ENCODE data around the gene CDX2. TPM values are rescaled to one million over a fixed set of nuclear protein-coding genes. Genes with fewer than 3 reads are reported as not detected.

Gene CDX2
- total RNA-seq, 1 experiment from 2014 or later = 5.1 TPM

DNA sequence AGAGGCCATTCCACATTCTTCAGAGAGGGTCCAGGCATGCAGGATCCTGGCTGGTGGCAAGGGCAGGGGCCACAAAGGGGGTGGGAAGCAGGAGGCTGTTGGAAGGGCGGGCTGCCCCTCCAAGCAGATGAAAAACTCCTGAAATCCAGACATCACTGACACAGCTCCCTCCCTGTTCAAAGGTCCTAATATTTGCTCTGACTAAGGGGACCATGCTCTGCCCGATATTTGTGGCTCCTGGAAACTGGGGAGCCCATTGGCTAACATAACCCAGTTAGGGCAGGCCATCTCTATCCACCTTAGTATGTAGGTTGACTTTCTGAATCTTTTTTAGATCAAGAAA lies 3.3 kb upstream of the CDX2 start:
- no peak for ATAC-seq
- Histone ChIP-seq H3K4me3 (ENCODE audit: low read depth in 2 of 2, low read length in 2 of 2) (no peak overlapping the region), H3K27me3 (ENCODE audit: control insufficient read depth, insufficient read depth, low read length) (no peaks in the 10 kb centered on the region), H3K9me3 (ENCODE audit: control insufficient read depth, insufficient read depth, low read depth, low read length) (no peaks in the 10 kb centered on the region), H3K27ac (ENCODE audit: low read length) (no peak overlapping the region), H3K4me1 (ENCODE audit: control insufficient read depth, insufficient read depth, low read length) (0 out of 2 replicates have a peak, but pooled peaks cover 5% of the 10 kb centered on the region), H3K36me3 (ENCODE audit: control insufficient read depth, insufficient read depth, low read length) (no peaks in the 10 kb centered on the region; the same call in 1 of the 2 replicates)
- ChIA-PET CTCF (no interaction called here), POLR2A (no interaction called here)
- intact Hi-C loops (cut with micrococcal nuclease; ENCODE audit: unreplicated experiment) (no loop called here), in situ Hi-C loops (cut with HindIII; ENCODE audit: low pct_unique_long_range_greater_than_20kb, low sequenced_read_pairs) (loop anchor here (25.0 kb wide), 1 partner anchor 135 kb away; no protein-coding TSS in a partner anchor)
- TF ChIP-seq, protein P1, sequence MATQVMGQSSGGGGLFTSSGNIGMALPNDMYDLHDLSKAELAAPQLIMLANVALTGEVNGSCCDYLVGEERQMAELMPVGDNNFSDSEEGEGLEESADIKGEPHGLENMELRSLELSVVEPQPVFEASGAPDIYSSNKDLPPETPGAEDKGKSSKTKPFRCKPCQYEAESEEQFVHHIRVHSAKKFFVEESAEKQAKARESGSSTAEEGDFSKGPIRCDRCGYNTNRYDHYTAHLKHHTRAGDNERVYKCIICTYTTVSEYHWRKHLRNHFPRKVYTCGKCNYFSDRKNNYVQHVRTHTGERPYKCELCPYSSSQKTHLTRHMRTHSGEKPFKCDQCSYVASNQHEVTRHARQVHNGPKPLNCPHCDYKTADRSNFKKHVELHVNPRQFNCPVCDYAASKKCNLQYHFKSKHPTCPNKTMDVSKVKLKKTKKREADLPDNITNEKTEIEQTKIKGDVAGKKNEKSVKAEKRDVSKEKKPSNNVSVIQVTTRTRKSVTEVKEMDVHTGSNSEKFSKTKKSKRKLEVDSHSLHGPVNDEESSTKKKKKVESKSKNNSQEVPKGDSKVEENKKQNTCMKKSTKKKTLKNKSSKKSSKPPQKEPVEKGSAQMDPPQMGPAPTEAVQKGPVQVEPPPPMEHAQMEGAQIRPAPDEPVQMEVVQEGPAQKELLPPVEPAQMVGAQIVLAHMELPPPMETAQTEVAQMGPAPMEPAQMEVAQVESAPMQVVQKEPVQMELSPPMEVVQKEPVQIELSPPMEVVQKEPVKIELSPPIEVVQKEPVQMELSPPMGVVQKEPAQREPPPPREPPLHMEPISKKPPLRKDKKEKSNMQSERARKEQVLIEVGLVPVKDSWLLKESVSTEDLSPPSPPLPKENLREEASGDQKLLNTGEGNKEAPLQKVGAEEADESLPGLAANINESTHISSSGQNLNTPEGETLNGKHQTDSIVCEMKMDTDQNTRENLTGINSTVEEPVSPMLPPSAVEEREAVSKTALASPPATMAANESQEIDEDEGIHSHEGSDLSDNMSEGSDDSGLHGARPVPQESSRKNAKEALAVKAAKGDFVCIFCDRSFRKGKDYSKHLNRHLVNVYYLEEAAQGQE (IDR thresholded peaks at IDR 0.05; ENCODE audit: insufficient read depth in 1 of 2, low read depth in 2 of 2, low read length in 1 of 2) = no peak
- TF ChIP-seq SIN3A (IDR thresholded peaks at IDR 0.05; ENCODE audit: borderline replicate concordance, insufficient read depth, low read depth, low read length) (no peak), TCF7L2 (IDR thresholded peaks at IDR 0.05; ENCODE audit: low read depth, low read length) (no peak), POLR2AphosphoS5 (IDR thresholded peaks at IDR 0.05; ENCODE audit: low read depth, low read length) (no peak)
- TF ChIP-seq, protein P2, sequence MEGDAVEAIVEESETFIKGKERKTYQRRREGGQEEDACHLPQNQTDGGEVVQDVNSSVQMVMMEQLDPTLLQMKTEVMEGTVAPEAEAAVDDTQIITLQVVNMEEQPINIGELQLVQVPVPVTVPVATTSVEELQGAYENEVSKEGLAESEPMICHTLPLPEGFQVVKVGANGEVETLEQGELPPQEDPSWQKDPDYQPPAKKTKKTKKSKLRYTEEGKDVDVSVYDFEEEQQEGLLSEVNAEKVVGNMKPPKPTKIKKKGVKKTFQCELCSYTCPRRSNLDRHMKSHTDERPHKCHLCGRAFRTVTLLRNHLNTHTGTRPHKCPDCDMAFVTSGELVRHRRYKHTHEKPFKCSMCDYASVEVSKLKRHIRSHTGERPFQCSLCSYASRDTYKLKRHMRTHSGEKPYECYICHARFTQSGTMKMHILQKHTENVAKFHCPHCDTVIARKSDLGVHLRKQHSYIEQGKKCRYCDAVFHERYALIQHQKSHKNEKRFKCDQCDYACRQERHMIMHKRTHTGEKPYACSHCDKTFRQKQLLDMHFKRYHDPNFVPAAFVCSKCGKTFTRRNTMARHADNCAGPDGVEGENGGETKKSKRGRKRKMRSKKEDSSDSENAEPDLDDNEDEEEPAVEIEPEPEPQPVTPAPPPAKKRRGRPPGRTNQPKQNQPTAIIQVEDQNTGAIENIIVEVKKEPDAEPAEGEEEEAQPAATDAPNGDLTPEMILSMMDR (IDR thresholded peaks at IDR 0.05) = no peak
- no TSS peak for BruUV-seq (replicated peaks)
- DNase-seq (ENCODE audit: low read depth, low spot score) = no peak

DNA sequence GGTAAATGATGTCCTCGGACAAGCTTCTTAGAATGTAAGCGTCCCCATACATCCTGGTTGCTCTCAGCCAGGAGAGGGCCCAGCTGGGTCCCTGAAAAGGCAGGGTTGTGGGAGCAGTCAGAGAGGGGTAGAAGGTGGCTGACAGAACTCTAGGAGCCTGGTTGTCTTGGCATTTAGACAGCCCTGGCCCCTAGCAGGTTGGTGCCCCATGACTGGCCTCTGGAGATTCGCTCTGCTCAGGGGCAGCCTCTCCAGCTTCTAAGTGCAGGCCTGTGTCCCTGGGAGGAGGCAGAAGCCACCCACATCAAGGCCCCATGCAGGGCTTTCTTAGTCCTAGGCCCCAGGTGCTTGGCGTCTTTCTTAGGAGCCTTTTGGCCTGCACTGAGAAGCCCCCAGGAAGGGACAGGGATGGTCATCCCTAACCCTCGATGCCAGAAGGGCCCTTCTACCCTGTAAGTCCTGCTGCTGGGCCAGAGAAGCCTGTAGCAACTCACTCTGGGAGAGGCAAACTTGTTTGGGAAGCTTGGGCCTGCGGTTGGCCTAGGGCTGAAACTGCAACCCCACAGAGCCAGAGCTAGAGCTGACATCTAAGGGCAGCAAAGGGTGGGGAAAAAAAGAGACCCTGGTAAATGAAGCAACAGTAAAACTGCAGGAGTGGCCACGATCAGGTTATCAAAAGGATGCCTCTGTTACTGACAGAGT lies 2.8 kb upstream of the CDX2 start:
- TF ChIP-seq POLR2AphosphoS5 (IDR thresholded peaks at IDR 0.05; ENCODE audit: low read depth, low read length) = no peak
- TF ChIP-seq TCF7L2 (IDR thresholded peaks at IDR 0.05; ENCODE audit: low read depth, low read length) = no peak
- TF ChIP-seq, protein P1 (IDR thresholded peaks at IDR 0.05; ENCODE audit: insufficient read depth in 1 of 2, low read depth in 2 of 2, low read length in 1 of 2) = no peak
- TF ChIP-seq SIN3A (IDR thresholded peaks at IDR 0.05; ENCODE audit: borderline replicate concordance, insufficient read depth, low read depth, low read length) = no peak
- TF ChIP-seq, protein P2 (IDR thresholded peaks at IDR 0.05) = no peak
- no peak overlapping the region for H3K27ac ChIP-seq (ENCODE audit: low read length)
- H3K36me3 ChIP-seq (ENCODE audit: control insufficient read depth, insufficient read depth, low read length) = no peaks in the 10 kb centered on the region; the same call in 1 of the 2 replicates
- ChIA-PET POLR2A (interaction anchor here (0.7 kb wide), 1 partner anchor 34 kb away, joined by 3 read pairs; no protein-coding TSS in a partner anchor), CTCF (no interaction called here)
- H3K27me3 ChIP-seq (ENCODE audit: control insufficient read depth, insufficient read depth, low read length) = no peaks in the 10 kb centered on the region
- no peak for ATAC-seq
- no peak for DNase-seq (ENCODE audit: low read depth, low spot score)
- BruUV-seq (replicated peaks) = no TSS peak
- no peak overlapping the region for H3K4me3 ChIP-seq (ENCODE audit: low read depth in 2 of 2, low read length in 2 of 2)
- H3K9me3 ChIP-seq (ENCODE audit: control insufficient read depth, insufficient read depth, low read depth, low read length) = no peaks in the 10 kb centered on the region
- in situ Hi-C loops (cut with HindIII; ENCODE audit: low pct_unique_long_range_greater_than_20kb, low sequenced_read_pairs) (loop anchor here (25.0 kb wide), 1 partner anchor 135 kb away; no protein-coding TSS in a partner anchor), intact Hi-C loops (cut with micrococcal nuclease; ENCODE audit: unreplicated experiment) (no loop called here)
- 0 out of 2 replicates have a peak, but pooled peaks cover 5% of the 10 kb centered on the region for H3K4me1 ChIP-seq (ENCODE audit: control insufficient read depth, insufficient read depth, low read length)
